A549 (cell line): ENCODE results near the gene CARD10. TPM values are rescaled to one million over a fixed set of nuclear protein-coding genes. Genes with fewer than 3 reads are reported as not detected.

Experiments used
- CBX8 ChIP-seq: fragments of 200-600 bp; sonication (generic); IDR thresholded peaks from 2 replicates; pipeline ENCODE4 v1.6.1; 2016
- CEBPB ChIP-seq, 2 experiments: fragments of >200 bp in 1 of 2; sonication (Bioruptor Twin) in 1 of 2; formaldehyde crosslinking in 1 of 2; IDR thresholded peaks; 2 replicates each; pipeline ENCODE4 v1.6.1; 2012 to 2016
- CHD4 ChIP-seq: fragments of 200-600 bp; sonication (generic); IDR thresholded peaks from 2 replicates; pipeline ENCODE4 v1.6.1; 2016; ENCODE audit warnings: antibody characterized with exemption, mild to moderate bottlenecking, borderline replicate concordance
- CTCF ChIP-seq: fragments of >200 bp; sonication (Bioruptor Twin); formaldehyde crosslinking; IDR thresholded peaks from 3 replicates; pipeline ENCODE4 v1.5.1; 2016
- E2F6 ChIP-seq: IDR thresholded peaks from 2 replicates; pipeline ENCODE4 v1.6.1; 2012; ENCODE audit warnings: low read depth, borderline replicate concordance
- ELK1 ChIP-seq: fragments of 150-350 bp; IDR thresholded peaks from 2 replicates; pipeline ENCODE4 v1.6.1; 2014; ENCODE audit warnings: low read depth, mild to moderate bottlenecking, low read length
- EP300 ChIP-seq, 2 experiments: fragments of >200 bp; sonication (Bioruptor Twin); formaldehyde crosslinking; IDR thresholded peaks; 2 replicates in 1 of 2; 3 replicates in 1 of 2; pipeline ENCODE4 v1.6.1; 2016 to 2017
- FOSL2 ChIP-seq, 2 experiments: fragments of 450-650 bp in 1 of 2; fragments of >200 bp in 1 of 2; sonication (Bioruptor Twin) in 1 of 2; formaldehyde crosslinking; IDR thresholded peaks; 2 replicates each; pipeline versions ENCODE4 v1.5.0 to v1.6.1; 2016 to 2020; ENCODE audit warnings: mild to moderate bottlenecking in 1 of 2, moderate library complexity in 1 of 2
- HDAC2 ChIP-seq: fragments of 200-600 bp; sonication (generic); IDR thresholded peaks from 2 replicates; pipeline ENCODE4 v1.6.1; 2016
- HES2 ChIP-seq: fragments of >200 bp; sonication (Bioruptor Twin); formaldehyde crosslinking; IDR thresholded peaks from 2 replicates; pipeline ENCODE4 v1.6.1; 2016
- HEYL ChIP-seq: fragments of 250-450 bp; sonication (Bioruptor Pico); IDR thresholded peaks from 2 replicates; pipeline ENCODE4 v1.8.0; 2021; ENCODE audit warnings: mild to moderate bottlenecking, moderate library complexity
- HMGXB4 ChIP-seq: fragments of 250-450 bp; sonication (Bioruptor Pico); IDR thresholded peaks from 2 replicates; pipeline ENCODE4 v1.5.0; 2021; ENCODE audit warnings: mild to moderate bottlenecking, moderate library complexity, borderline replicate concordance
- HOXA7 ChIP-seq: fragments of 250-450 bp; sonication (Bioruptor Pico); IDR thresholded peaks from 2 replicates; pipeline ENCODE4 v1.5.0; 2020; ENCODE audit warnings: mild to moderate bottlenecking, moderate library complexity
- JUN ChIP-seq, 2 experiments: fragments of >200 bp; sonication (Bioruptor Twin); formaldehyde crosslinking; IDR thresholded peaks; 2 replicates in 1 of 2; 3 replicates in 1 of 2; pipeline ENCODE4 v1.6.1; 2016 to 2017
- JUNB ChIP-seq: fragments of >200 bp; sonication (Bioruptor Twin); formaldehyde crosslinking; IDR thresholded peaks from 2 replicates; pipeline ENCODE4 v1.6.1; 2016
- MAZ ChIP-seq: fragments of 150-350 bp; IDR thresholded peaks from 2 replicates; pipeline ENCODE4 v1.6.1; 2014; ENCODE audit warnings: antibody characterized with exemption, low read depth, low read length, borderline replicate concordance
- NPAS2 ChIP-seq: fragments of 250-450 bp; sonication (Bioruptor Pico); IDR thresholded peaks from 2 replicates; pipeline ENCODE4 v1.8.0; 2022; ENCODE audit warnings: mild to moderate bottlenecking, moderate library complexity, borderline replicate concordance
- PBX3 ChIP-seq: IDR thresholded peaks from 2 replicates; pipeline ENCODE4 v1.6.1; 2012
- PHF8 ChIP-seq: fragments of 200-600 bp; sonication (generic); IDR thresholded peaks from 2 replicates; pipeline ENCODE4 v1.6.1; 2016; ENCODE audit warnings: low read depth, mild to moderate bottlenecking, antibody characterized with exemption, moderate library complexity, borderline replicate concordance
- POLR2AphosphoS2 ChIP-seq: conservative IDR thresholded peaks from 2 replicates; pipeline ENCODE4 v1.6.1; 2012; ENCODE audit warnings: low read length, improper control_type of control experiment, inconsistent platforms
- RAD21 ChIP-seq, 2 experiments: fragments of >200 bp in 1 of 2; sonication (Bioruptor Twin) in 1 of 2; formaldehyde crosslinking in 1 of 2; IDR thresholded peaks in 1 of 2; conservative IDR thresholded peaks in 1 of 2; 2 replicates in 1 of 2; 3 replicates in 1 of 2; pipeline ENCODE4 v1.6.1; 2012 to 2018; ENCODE audit warnings: inconsistent platforms in 1 of 2
- RCOR1 ChIP-seq: fragments of 150-350 bp; IDR thresholded peaks from 2 replicates; pipeline ENCODE4 v1.6.1; 2014; ENCODE audit warnings: antibody characterized with exemption, low read length, low read depth
- REST ChIP-seq: fragments of 200-600 bp; sonication (generic); IDR thresholded peaks from 2 replicates; pipeline ENCODE4 v1.6.1; 2016; ENCODE audit warnings: antibody characterized with exemption, mild to moderate bottlenecking, moderate library complexity
- RNF2 ChIP-seq: fragments of 200-600 bp; sonication (generic); IDR thresholded peaks from 2 replicates; pipeline ENCODE4 v1.6.1; 2016; ENCODE audit warnings: low read depth, mild to moderate bottlenecking, antibody characterized with exemption, moderate library complexity, borderline replicate concordance
- SMC3 ChIP-seq: fragments of >200 bp; sonication (Bioruptor Twin); formaldehyde crosslinking; IDR thresholded peaks from 3 replicates; pipeline ENCODE4 v1.6.1; 2018; ENCODE audit warnings: inconsistent platforms
- TP53 ChIP-seq: fragments of 250-450 bp; sonication (Bioruptor Pico); IDR thresholded peaks from 2 replicates; pipeline ENCODE4 v1.5.0; 2021; ENCODE audit warnings: mild to moderate bottlenecking, moderate library complexity
- ZFP36 ChIP-seq: fragments of 450-650 bp; IDR thresholded peaks from 2 replicates; pipeline ENCODE4 v1.6.1; 2014; ENCODE audit warnings: borderline replicate concordance; ENCODE audit not compliant: partially characterized antibody
- ZNF302 ChIP-seq: fragments of 250-450 bp; sonication (Bioruptor Pico); IDR thresholded peaks from 2 replicates; pipeline ENCODE4 v1.9.0; 2021; ENCODE audit warnings: inconsistent platforms, mild to moderate bottlenecking, moderate library complexity
- polyA plus RNA-seq, 4 experiments: library from polyadenylated mRNA; depleted of rRNA in 3 of 4; stranded (reverse); fragments of >200 nt; fragmentation: RNase III in 1 of 4; extraction: RNeasy Plus Mini Kit Qiagen cat#74134 plus additional on column Dnase treatment in 1 of 4; gene quantifications; 2 replicates in 3 of 4; 3 replicates in 1 of 4; pipeline ENCODE4 v1.2.3, GENCODE V29; 2011 to 2017

Gene CARD10
- polyA plus RNA-seq, 2 of the 4 experiments (the other 2 are of a cell fraction) = 8.3 to 15.3 TPM

- TF ChIP-seq RNF2 = no peak
- TF ChIP-seq HOXA7 = no peak
- 0 out of 3 replicates have a peak, but pooled peaks have one; percentile 13 for TF ChIP-seq SMC3
- no peak for TF ChIP-seq CTCF
- TF ChIP-seq FOSL2 (IDR thresholded peaks at IDR 0.05) = peak; percentile 50; the same call in 1 of the 2 replicates
- peak; percentile 82 for TF ChIP-seq FOSL2 (CRISPR knock-in tag; IDR thresholded peaks at IDR 0.05)
- TF ChIP-seq HES2 = no peak
- TF ChIP-seq NPAS2 (CRISPR knock-in tag) = no peak
- no peak for TF ChIP-seq HMGXB4 (CRISPR knock-in tag)
- no peak for TF ChIP-seq ELK1
- no peak for TF ChIP-seq MAZ
- no peak for TF ChIP-seq HEYL
- TF ChIP-seq EP300 (IDR thresholded peaks at IDR 0.05) = peak in 1 of 2 experiments; percentile 19; a peak in 2 of 5 replicates
- peak; percentile 83 for TF ChIP-seq CHD4
- TF ChIP-seq REST = no peak
- no peak for TF ChIP-seq POLR2AphosphoS2
- TF ChIP-seq HDAC2 = peak; percentile 79; the same call in 1 of the 2 replicates
- no peak for TF ChIP-seq CEBPB (IDR thresholded peaks at IDR 0.05)
- TF ChIP-seq ZFP36 = no peak
- no peak for TF ChIP-seq PHF8
- TF ChIP-seq PBX3 = no peak
- TF ChIP-seq JUN (IDR thresholded peaks at IDR 0.05) = 0 out of 5 replicates have a peak, but pooled peaks of 1 of the 2 experiments have one; percentile 19
- 0 out of 2 replicates have a peak, but pooled peaks have one; percentile 39 for TF ChIP-seq RCOR1
- no peak for TF ChIP-seq TP53 (CRISPR knock-in tag)
- TF ChIP-seq RAD21 (conservative IDR thresholded peaks at IDR 0.05 in 1 of 2, IDR thresholded peaks at IDR 0.05 in 1 of 2) = 0 out of 5 replicates have a peak, but pooled peaks of 1 of the 2 experiments have one; percentile 17
- no peak for TF ChIP-seq CBX8
- TF ChIP-seq ZNF302 = no peak
- TF ChIP-seq JUNB = peak; percentile 56; the same call in 1 of the 2 replicates
- TF ChIP-seq E2F6 = peak; percentile 68
Observed at GRCh38 chr22:37454857-37455686, 64.1 kb downstream of the CARD10 start (continued).
